B cell (primary cell): ENCODE data around the gene ADAM23. TPM values are rescaled to one million over a fixed set of nuclear protein-coding genes. Genes with fewer than 3 reads are reported as not detected.

ENCODE experiments used
- ATAC-seq: fragments of 200-7000 bp; cut with Tn5 transposase; one replicate; pipeline ENCODE4 v1.10.0; 2021; ENCODE audit warnings: low read depth, mild to moderate bottlenecking, moderate number of reproducible peaks, moderate library complexity
- CTCF ChIA-PET: fragments of 350-600 bp; sonication (Branson Sonifier 250); formaldehyde crosslinking; loops from one replicate; lab custom pipeline; 2021; ENCODE audit warnings: antibody characterized with exemption, inconsistent platforms; lab: Charles Lee
- POLR2A ChIA-PET: fragments of 350-600 bp; sonication (Branson Sonifier 250); formaldehyde crosslinking; loops from one replicate; lab custom pipeline; 2021; ENCODE audit warnings: antibody characterized with exemption; lab: Charles Lee
- DNase-seq: peaks from one replicate; pipeline ENCODE4 v3.0.0; 2013
- H2AFZ ChIP-seq: 2 replicates; pipeline ENCODE4 v1.6.1; 2012; ENCODE audit warnings: mild to moderate bottlenecking, low read depth, low read length; ENCODE audit not compliant: insufficient read depth, poor library complexity, severe bottlenecking
- H3K27ac ChIP-seq, 2 donors: 1 replicate in 1 of 2; 2 replicates in 1 of 2; pipeline ENCODE4 v1.5.1; 2012 to 2013; ENCODE audit warnings: low read length in 2 of 2, mild to moderate bottlenecking in 2 of 2, moderate library complexity in 1 of 2
- H3K27me3 ChIP-seq, 4 experiments: fragments of 200-600 bp in 1 of 4; sonication (generic) in 1 of 4; replicated peaks in 1 of 4; 1 replicate in 2 of 4; 2 replicates in 2 of 4; pipeline versions ENCODE4 v1.6.1 to v1.7.0; 2013 to 2016; ENCODE audit warnings: low read length in 3 of 4, mild to moderate bottlenecking in 2 of 4, mixed read lengths in 1 of 4, moderate library complexity in 1 of 4; ENCODE audit not compliant: insufficient read depth in 4 of 4, control insufficient read depth in 3 of 4; ENCODE audit errors: control extremely low read depth in 1 of 4
- H3K36me3 ChIP-seq, 2 experiments: replicated peaks in 1 of 2; 1 replicate in 1 of 2; 2 replicates in 1 of 2; pipeline versions ENCODE4 v1.6.1 to v1.7.1; 2013; ENCODE audit warnings: low read length in 1 of 2; ENCODE audit not compliant: insufficient read depth in 2 of 2, control insufficient read depth in 1 of 2; ENCODE audit errors: control extremely low read depth in 1 of 2, extremely low read depth in 1 of 2
- H3K4me1 ChIP-seq, 2 donors: fragments of 200-600 bp in 1 of 2; sonication (generic) in 1 of 2; 1 replicate in 1 of 2; 2 replicates in 1 of 2; pipeline versions ENCODE4 v1.5.1 to v1.6.1; 2013 to 2017; ENCODE audit warnings: low read length in 2 of 2; ENCODE audit not compliant: control insufficient read depth in 2 of 2, insufficient read depth in 2 of 2
- H3K4me2 ChIP-seq: replicated peaks from 2 replicates; pipeline ENCODE3; 2012; ENCODE audit warnings: mild to moderate bottlenecking, low read depth, low read length; ENCODE audit not compliant: poor library complexity, severe bottlenecking
- H3K4me3 ChIP-seq, 5 experiments: fragments of 200-600 bp in 1 of 5; sonication (generic) in 1 of 5; 1 replicate in 3 of 5; 2 replicates in 2 of 5; pipeline versions ENCODE4 v1.5.1 to v1.7.0; 2011 to 2016; ENCODE audit warnings: low read length in 4 of 5, mild to moderate bottlenecking in 4 of 5, low read depth in 2 of 5, control low read depth in 1 of 5, moderate library complexity in 1 of 5; ENCODE audit not compliant: insufficient read depth in 1 of 5; ENCODE audit errors: control extremely low read depth in 1 of 5, extremely low read depth in 1 of 5
- H3K79me2 ChIP-seq: fragments of 200-600 bp; sonication (generic); one replicate; pipeline ENCODE4 v1.6.0; 2016; ENCODE audit warnings: low read length; ENCODE audit not compliant: control insufficient read depth, insufficient read depth
- H3K9ac ChIP-seq: fragments of 200-600 bp; sonication (generic); 2 replicates; pipeline ENCODE4 v1.6.1; 2017; ENCODE audit warnings: mild to moderate bottlenecking, low read length, moderate library complexity
- H3K9me3 ChIP-seq, 3 donors: one replicate each; pipeline versions ENCODE4 v1.6.1 to v1.7.1; 2013; ENCODE audit warnings: low read length in 2 of 3; ENCODE audit not compliant: control insufficient read depth in 2 of 3, insufficient read depth in 1 of 3; ENCODE audit errors: control extremely low read depth in 1 of 3
- H4K20me1 ChIP-seq: 2 replicates; pipeline ENCODE4 v1.6.0; 2012; ENCODE audit warnings: mild to moderate bottlenecking, low read length; ENCODE audit not compliant: insufficient read depth, control insufficient read depth, poor library complexity, severe bottlenecking
- H3K27ac Mint-ChIP-seq: one replicate; pipeline ENCODE4 v1.8.0; 2021; ENCODE audit warnings: mixed read lengths
- H3K27me3 Mint-ChIP-seq: one replicate; pipeline ENCODE4 v1.8.0; 2021; ENCODE audit warnings: mixed read lengths
- H3K4me1 Mint-ChIP-seq: one replicate; pipeline ENCODE4 v1.8.0; 2021; ENCODE audit warnings: mixed read lengths
- H3K4me3 Mint-ChIP-seq: one replicate; pipeline ENCODE4 v1.8.0; 2021; ENCODE audit warnings: mixed read lengths
- H3K9me3 Mint-ChIP-seq: one replicate; pipeline ENCODE4 v1.8.0; 2022; ENCODE audit warnings: mixed read lengths; ENCODE audit not compliant: insufficient read depth
- EZH2 ChIP-seq: IDR thresholded peaks from 2 replicates; pipeline ENCODE4 v1.6.1; 2012; ENCODE audit warnings: borderline replicate concordance, low read depth, mild to moderate bottlenecking, moderate library complexity, low read length; ENCODE audit not compliant: insufficient read depth, poor library complexity, severe bottlenecking
- WGBS: methylation state at CpG from one replicate; pipeline ENCODE4 v1.1.5; 2013; ENCODE audit warnings: missing lambda C conversion rate; ENCODE audit not compliant: insufficient coverage; 5-methylcytosine and 5-hydroxymethylcytosine counted together
- intact Hi-C: fragments of 100-400 bp; cut with micrococcal nuclease; formaldehyde crosslinking; loops from one replicate; pipeline ENCODE4 v1.10.0; 2022
- polyA plus RNA-seq: library from polyadenylated mRNA; depleted of rRNA; stranded (reverse); fragments of >200 nt; gene quantifications from 2 replicates; pipeline ENCODE4 v1.2.3, GENCODE V29; 2012
- total RNA-seq, 2 donors: library from RNA; stranded (reverse); fragments of 120-200 nt in 1 of 2; gene quantifications; 1 replicate in 1 of 2; 2 replicates in 1 of 2; pipeline versions ENCODE4 v1.2.3 to v1.2.4, GENCODE V29; 2013 to 2022
- TF ChIP-seq, protein P1 (sequence below): fragments of 200-600 bp; IDR thresholded peaks from one replicate; pipeline ENCODE4 v1.8.0; 2022; ENCODE audit warnings: antibody characterized with exemption, mild to moderate bottlenecking

Gene ADAM23
- total and polyA plus RNA-seq, 2 donors (not counting 1 experiment from before 2014, with no cell fraction given) = 0.78 to 1.7 TPM

- Histone ChIP-seq H3K4me1 (no peaks in the 10 kb centered on the region), H2AFZ (no peak overlapping the region), H3K36me3 (no peaks in the 10 kb centered on the region), H3K27me3 (no peaks in the 10 kb centered on the region), H3K27ac (no peak overlapping the region), H4K20me1 (no peaks in the 10 kb centered on the region), H3K9ac (no peak overlapping the region), H3K4me2 (no peak overlapping the region), H3K79me2 (no peaks in the 10 kb centered on the region), H3K9me3 (no peaks in the 10 kb centered on the region), H3K4me3 (no peak overlapping the region)
- Mint-ChIP-seq H3K4me3 (no peak overlapping the region), H3K27ac (no peak overlapping the region), H3K9me3 (no peaks in the 10 kb centered on the region), H3K27me3 (no peaks in the 10 kb centered on the region), H3K4me1 (no peaks in the 10 kb centered on the region)
- intact Hi-C loops = no loop called here
- ATAC-seq = no peak
- CTCF ChIA-PET = no interaction called here
- no peak for TF ChIP-seq EZH2
- TF ChIP-seq, protein P1, sequence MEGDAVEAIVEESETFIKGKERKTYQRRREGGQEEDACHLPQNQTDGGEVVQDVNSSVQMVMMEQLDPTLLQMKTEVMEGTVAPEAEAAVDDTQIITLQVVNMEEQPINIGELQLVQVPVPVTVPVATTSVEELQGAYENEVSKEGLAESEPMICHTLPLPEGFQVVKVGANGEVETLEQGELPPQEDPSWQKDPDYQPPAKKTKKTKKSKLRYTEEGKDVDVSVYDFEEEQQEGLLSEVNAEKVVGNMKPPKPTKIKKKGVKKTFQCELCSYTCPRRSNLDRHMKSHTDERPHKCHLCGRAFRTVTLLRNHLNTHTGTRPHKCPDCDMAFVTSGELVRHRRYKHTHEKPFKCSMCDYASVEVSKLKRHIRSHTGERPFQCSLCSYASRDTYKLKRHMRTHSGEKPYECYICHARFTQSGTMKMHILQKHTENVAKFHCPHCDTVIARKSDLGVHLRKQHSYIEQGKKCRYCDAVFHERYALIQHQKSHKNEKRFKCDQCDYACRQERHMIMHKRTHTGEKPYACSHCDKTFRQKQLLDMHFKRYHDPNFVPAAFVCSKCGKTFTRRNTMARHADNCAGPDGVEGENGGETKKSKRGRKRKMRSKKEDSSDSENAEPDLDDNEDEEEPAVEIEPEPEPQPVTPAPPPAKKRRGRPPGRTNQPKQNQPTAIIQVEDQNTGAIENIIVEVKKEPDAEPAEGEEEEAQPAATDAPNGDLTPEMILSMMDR = no peak
- no peak for DNase-seq
- WGBS = no CpG with 5 or more reads among the region's 3 CpGs
- POLR2A ChIA-PET = no interaction called here
These were observed 126.1 kb downstream of the ADAM23 start for GRCh38 chr2:206569470-206569869.

- Histone ChIP-seq H3K79me2 (no peaks in the 10 kb centered on the region), H3K4me3 (no peak overlapping the region), H3K4me1 (no peaks in the 10 kb centered on the region), H3K36me3 (no peaks in the 10 kb centered on the region), H3K27ac (no peak overlapping the region), H3K9me3 (no peaks in the 10 kb centered on the region), H4K20me1 (no peaks in the 10 kb centered on the region), H3K27me3 (no peaks in the 10 kb centered on the region), H2AFZ (no peak overlapping the region), H3K9ac (no peak overlapping the region), H3K4me2 (no peak overlapping the region)
- H3K9me3 Mint-ChIP-seq = no peaks in the 10 kb centered on the region
- no peak overlapping the region for H3K27ac Mint-ChIP-seq
- intact Hi-C loops = no loop called here
- CTCF ChIA-PET = interaction anchor here (1.3 kb wide), 1 partner anchor 12 kb away, joined by 6 read pairs; no protein-coding TSS in a partner anchor
- DNase-seq (no peak), ATAC-seq (no peak)
- H3K4me1 Mint-ChIP-seq = no peaks in the 10 kb centered on the region
- no peaks in the 10 kb centered on the region for H3K27me3 Mint-ChIP-seq
- no peak overlapping the region for H3K4me3 Mint-ChIP-seq
- TF ChIP-seq, protein P1 = no peak
- TF ChIP-seq EZH2 = no peak
- POLR2A ChIA-PET = no interaction called here
These were observed 126.9 kb downstream of the ADAM23 start for GRCh38 chr2:206570199-206570598.
